Type B pancreatic cell (in vitro differentiated cells): ENCODE measurements around the gene CRYGA. TPM values are rescaled to one million over a fixed set of nuclear protein-coding genes. Genes with fewer than 3 reads are reported as not detected.

Experiments
- DNase-seq: peaks from one replicate; pipeline ENCODE4 v3.0.0; 2021; ENCODE audit warnings: mixed read lengths; ENCODE audit not compliant: unreplicated experiment; ENCODE audit errors: extremely low spot score
- H3K27ac Mint-ChIP-seq: 2 replicates; pipeline ENCODE4 v1.8.0; 2021; ENCODE audit warnings: mild to moderate bottlenecking, mixed read lengths
- H3K27me3 Mint-ChIP-seq: 2 replicates; pipeline ENCODE4 v1.8.0; 2021; ENCODE audit warnings: mixed read lengths
- H3K36me3 Mint-ChIP-seq: 2 replicates; pipeline ENCODE4 v1.8.0; 2021; ENCODE audit warnings: mixed read lengths
- H3K4me1 Mint-ChIP-seq: one replicate; pipeline ENCODE4 v1.8.0; 2021; ENCODE audit warnings: mixed read lengths; ENCODE audit not compliant: unreplicated experiment
- H3K4me3 Mint-ChIP-seq: 2 replicates; pipeline ENCODE4 v1.8.0; 2021; ENCODE audit warnings: mild to moderate bottlenecking, mixed read lengths
- H3K9me3 Mint-ChIP-seq: 2 replicates; pipeline ENCODE4 v1.8.0; 2021; ENCODE audit warnings: mixed read lengths
- CTCF ChIP-seq: fragments of 200-600 bp; sonication (generic); conservative IDR thresholded peaks from 2 replicates; pipeline ENCODE4 v1.5.0; 2021; ENCODE audit warnings: antibody characterized with exemption, mild to moderate bottlenecking
- long read RNA-seq: library from polyadenylated mRNA; unstranded; transcript quantifications from one replicate; pipeline ENCODE4 v2.0.0, GENCODE V29; 2020
- total RNA-seq: library from RNA; stranded (reverse); gene quantifications from 2 replicates; pipeline ENCODE4 v1.2.1, GENCODE V29; 2021; ENCODE audit warnings: low replicate concordance

CRYGA gene
- total RNA-seq: not detected in 2 replicates
- long read RNA-seq: 0 reads

- no peaks in the 10 kb centered on the region for H3K36me3 Mint-ChIP-seq
- no peaks in the 10 kb centered on the region for H3K4me1 Mint-ChIP-seq
- no peak within 1 kb of the TSS for H3K27ac Mint-ChIP-seq
- H3K9me3 Mint-ChIP-seq: no peaks in the 10 kb centered on the region
- DNase-seq: no peak
- no peaks in the 10 kb centered on the region for H3K27me3 Mint-ChIP-seq
- H3K4me3 Mint-ChIP-seq: no peak within 1 kb of the TSS
- no peak for TF ChIP-seq CTCF
Observed at GRCh38 chr2:208163489-208163888, at the start of gene CRYGA. Gene CRYGA, minus strand, starts transcription at chr2:208163589. Its CDS starts 33 bp downstream, at chr2:208163556.

GRCh38 chr2:208210688-208211451, 47.5 kb upstream of the CRYGA start:
- no peak for TF ChIP-seq CTCF
- peaks cover 9% of the 10 kb centered on the region for H3K4me1 Mint-ChIP-seq
- H3K27ac Mint-ChIP-seq: no peak overlapping the region
- no peak for DNase-seq
- H3K4me3 Mint-ChIP-seq: no peak overlapping the region
- no peaks in the 10 kb centered on the region for H3K27me3 Mint-ChIP-seq
- no peaks in the 10 kb centered on the region for H3K9me3 Mint-ChIP-seq
- no peaks in the 10 kb centered on the region for H3K36me3 Mint-ChIP-seq

- H3K27me3 Mint-ChIP-seq: no peaks in the 10 kb centered on the region
- H3K36me3 Mint-ChIP-seq: no peaks in the 10 kb centered on the region
- H3K9me3 Mint-ChIP-seq: no peaks in the 10 kb centered on the region
- peaks cover 8% of the 10 kb centered on the region for H3K4me1 Mint-ChIP-seq
- TF ChIP-seq CTCF: no peak
- no peak overlapping the region for H3K27ac Mint-ChIP-seq
- H3K4me3 Mint-ChIP-seq: no peak overlapping the region
- DNase-seq: no peak
Observed at GRCh38 chr2:208208335-208209085, 45.1 kb upstream of the CRYGA start.

- no peak for TF ChIP-seq CTCF
- DNase-seq: no peak
- Mint-ChIP-seq H3K27me3 (no peaks in the 10 kb centered on the region), H3K4me1 (peaks cover 4% of the 10 kb centered on the region), H3K36me3 (no peaks in the 10 kb centered on the region), H3K27ac (no peak overlapping the region), H3K9me3 (no peaks in the 10 kb centered on the region), H3K4me3 (no peak overlapping the region)
Observed at GRCh38 chr2:208207769-208208168, 44.4 kb upstream of the CRYGA start.

- peaks cover 4% of the 10 kb centered on the region for H3K4me1 Mint-ChIP-seq
- H3K36me3 Mint-ChIP-seq: no peaks in the 10 kb centered on the region
- H3K4me3 Mint-ChIP-seq: no peak overlapping the region
- TF ChIP-seq CTCF: no peak
- H3K9me3 Mint-ChIP-seq: no peaks in the 10 kb centered on the region
- H3K27me3 Mint-ChIP-seq: no peaks in the 10 kb centered on the region
- no peak overlapping the region for H3K27ac Mint-ChIP-seq
- no peak for DNase-seq
Observed at GRCh38 chr2:208204166-208204565, 40.8 kb upstream of the CRYGA start.
